Cerebellar cortex (tissue), 1 donor: ENCODE measurements around the gene DUSP22.
"Not testable (repeated sequence)": the region's sequence is repeated elsewhere in the genome, so short reads cannot be mapped to it uniquely, and the experiment has no call there.

Experiments
- DNase-seq: peaks from one replicate; pipeline ENCODE4 v3.0.0-alpha.2; 2015; ENCODE audit warnings: low spot score

Gene DUSP22

DNA sequence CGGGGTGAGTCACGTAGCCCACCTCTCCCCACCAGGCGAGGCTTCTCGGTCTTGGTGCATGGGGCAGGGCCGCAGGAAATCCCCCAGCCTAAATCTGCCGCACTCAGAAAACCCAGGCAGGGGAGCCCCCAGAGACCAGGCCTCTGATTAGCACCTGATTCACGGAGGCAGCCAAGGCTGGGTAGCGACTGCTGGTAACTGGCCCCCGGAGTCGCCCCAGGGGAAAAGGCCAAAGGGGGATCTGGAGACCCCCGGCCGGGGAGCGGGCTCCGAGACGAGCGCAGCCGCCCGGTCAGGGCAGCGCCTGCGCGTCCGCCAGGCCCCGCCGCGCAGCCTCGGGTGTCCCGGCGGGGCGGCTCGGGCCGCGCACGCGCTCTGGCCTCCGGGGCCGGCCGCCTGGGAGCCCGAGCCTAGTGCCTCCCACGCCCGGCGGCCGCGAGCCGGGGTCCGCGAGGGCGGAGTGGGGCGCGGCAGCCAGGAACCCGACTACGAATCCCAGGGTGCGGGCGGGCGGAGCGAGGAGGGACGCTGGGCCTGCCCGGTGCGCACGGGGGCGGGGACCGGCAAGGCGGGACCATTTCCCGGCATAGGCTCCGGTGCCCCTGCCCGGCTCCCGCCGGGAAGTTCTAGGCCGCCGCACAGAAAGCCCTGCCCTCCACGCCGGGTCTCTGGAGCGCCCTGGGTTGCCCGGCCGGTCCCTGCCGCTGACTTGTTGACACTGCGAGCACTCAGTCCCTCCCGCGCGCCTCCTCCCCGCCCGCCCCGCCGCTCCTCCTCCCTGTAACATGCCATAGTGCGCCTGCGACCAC, at the start of gene DUSP22:
Gene DUSP22, plus strand, starts transcription at position 791 of the 809 bp plus-strand sequence. CDS start 53 bp downstream, outside the sequence.
- peak; percentile 71 for DNase-seq

- no peak for DNase-seq
Observed at GRCh38 chr6:246352-246751, 45.9 kb upstream of the DUSP22 start.

DNA sequence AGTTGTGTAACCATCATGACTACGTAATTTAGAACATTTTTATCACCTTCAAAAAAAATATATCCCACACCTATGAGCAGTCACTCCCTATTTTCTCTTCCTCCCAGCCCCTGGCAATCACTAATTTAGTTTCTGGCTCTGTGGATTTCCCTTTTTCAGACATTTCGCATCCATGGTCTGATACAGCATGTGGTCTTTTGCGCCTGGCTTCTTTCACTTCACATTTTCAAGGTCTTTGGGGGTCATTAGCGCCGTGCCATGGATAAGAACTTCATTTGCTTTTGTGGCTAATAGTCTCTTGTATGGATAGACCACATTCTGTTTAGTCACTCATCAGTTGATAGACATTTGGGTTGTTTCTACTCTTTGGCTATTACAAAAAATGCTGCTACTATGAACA, 44.9 kb upstream of the DUSP22 start:
- DNase-seq = no peak

DNA sequence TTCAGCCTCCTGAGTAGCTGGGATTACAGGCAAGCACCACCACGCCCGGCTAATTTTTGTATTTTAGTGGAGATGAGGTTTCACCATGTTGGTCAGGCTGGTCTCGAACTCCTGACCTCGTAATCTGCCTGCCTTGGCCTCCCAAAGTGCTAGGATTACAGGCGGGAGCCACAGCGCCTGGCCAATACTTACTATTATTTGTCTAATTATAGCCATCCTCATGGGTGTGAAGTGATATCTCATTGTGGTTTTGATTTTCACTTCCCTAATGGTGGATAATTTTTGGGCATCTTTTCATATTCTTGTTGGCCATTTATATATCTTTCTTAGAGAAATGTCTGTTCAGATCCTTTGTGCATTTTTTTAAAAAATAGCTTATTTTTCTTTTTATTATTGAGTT, 44.2 kb upstream of the DUSP22 start:
- DNase-seq = not testable (repeated sequence)

GRCh38 chr6:250676-251075, 41.6 kb upstream of the DUSP22 start:
- DNase-seq = no peak

DNA sequence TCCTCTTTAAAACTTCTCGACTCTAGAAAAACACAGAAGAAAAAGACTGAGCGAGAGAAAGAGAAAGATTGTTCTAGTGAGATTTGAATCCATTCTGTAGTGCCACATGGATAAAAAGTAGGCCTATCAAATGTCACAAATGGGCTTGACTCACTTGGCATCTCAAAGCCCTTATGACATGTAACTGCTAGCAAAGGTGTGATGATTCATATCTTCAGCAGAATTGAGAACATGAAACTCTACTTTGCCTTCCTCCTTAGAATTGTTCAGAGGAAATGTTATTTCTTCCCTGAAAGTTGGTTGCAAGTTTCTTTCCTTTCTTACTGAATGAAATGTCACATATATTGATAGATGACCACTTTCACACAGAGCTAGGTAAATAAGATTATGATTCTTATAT, 40.4 kb upstream of the DUSP22 start:
- DNase-seq = no peak

- no peak for DNase-seq
Observed at GRCh38 chr6:252775-253535, 39.3 kb upstream of the DUSP22 start.

- no peak for DNase-seq
Observed at GRCh38 chr6:254016-254415, 38.3 kb upstream of the DUSP22 start.

GRCh38 chr6:255041-255750, 37.1 kb upstream of the DUSP22 start:
- no peak for DNase-seq

DNA sequence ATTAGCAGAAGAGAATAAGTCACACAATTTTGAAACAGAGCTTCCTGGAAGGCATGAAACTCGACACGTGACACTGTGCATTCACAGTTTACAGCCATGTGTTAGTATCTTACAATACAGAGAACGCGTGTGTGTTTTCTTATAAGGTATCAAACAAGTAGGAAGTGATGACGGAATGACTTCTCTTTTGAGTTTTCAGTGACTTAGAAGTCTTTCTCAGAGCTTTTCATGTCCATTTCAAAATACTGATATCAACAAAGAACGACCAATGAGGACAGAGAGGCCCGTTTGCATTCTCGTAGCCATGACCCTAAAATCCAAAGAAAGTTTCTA, 36.6 kb upstream of the DUSP22 start:
- DNase-seq = no peak

- no peak for DNase-seq
Observed at GRCh38 chr6:256169-256568, 36.1 kb upstream of the DUSP22 start.

DNA sequence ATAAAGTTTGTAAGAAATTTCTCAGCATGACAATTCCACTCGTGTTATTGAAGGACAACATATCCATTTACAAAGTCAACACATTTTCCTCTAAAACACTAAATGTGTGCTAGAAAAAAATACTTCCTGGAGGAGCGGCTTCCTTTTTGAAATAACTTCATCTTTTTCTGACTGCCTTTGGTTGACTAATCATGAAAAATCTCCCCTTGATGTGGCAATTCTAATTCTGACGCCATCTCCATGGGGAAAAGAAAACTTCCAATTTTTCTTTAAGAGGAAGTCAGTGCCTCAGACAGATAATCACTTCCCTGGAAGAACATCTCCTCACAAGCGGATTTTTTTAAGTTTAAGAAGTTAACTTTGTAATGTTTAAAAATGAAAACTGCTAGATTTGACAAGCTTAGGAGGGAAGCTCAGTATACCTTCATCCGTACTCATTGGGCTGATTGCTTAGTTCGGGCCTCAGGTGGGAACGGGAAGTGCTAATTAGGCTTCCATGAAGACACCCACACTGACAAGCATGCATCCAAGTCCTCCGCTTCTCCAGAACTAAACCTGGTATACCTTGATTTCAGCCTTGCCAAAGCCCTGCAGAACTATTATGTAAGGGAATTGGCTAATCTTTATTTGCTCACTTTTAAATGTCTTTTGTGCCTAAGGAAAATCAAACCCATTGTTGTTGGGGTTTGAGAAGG, 35.1 kb upstream of the DUSP22 start:
- no peak for DNase-seq

- DNase-seq = no peak
Observed at GRCh38 chr6:257774-258173, 34.5 kb upstream of the DUSP22 start.

GRCh38 chr6:259316-259715, 33.0 kb upstream of the DUSP22 start:
- no peak for DNase-seq

DNA sequence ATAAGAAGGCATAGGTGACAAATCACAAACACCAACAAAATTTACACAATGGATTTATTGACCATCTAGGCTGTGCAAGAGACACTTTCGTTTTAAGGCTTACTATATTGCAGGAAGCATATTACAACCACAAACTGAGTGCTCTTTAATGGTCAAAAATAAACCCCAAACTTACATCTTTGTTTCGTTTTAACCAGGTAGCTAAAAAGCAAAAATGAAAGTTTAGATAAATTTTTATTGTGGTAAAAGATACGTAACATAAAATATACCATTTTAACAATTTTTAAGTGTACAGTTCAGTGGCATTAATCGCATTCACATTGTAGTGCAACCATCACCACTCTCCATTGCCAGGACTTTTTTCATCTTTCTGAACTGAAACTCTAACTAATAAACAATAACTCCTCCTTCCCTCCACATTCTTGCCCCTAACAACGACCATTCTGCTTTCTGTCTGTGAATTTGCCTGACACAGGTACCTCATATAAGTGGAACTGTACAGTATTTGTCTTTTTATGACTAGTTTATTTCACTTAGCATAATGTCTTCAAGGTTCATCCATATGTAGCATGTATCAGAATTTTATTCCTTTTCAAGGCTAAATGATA, 32.3 kb upstream of the DUSP22 start:
- no peak for DNase-seq

DNA sequence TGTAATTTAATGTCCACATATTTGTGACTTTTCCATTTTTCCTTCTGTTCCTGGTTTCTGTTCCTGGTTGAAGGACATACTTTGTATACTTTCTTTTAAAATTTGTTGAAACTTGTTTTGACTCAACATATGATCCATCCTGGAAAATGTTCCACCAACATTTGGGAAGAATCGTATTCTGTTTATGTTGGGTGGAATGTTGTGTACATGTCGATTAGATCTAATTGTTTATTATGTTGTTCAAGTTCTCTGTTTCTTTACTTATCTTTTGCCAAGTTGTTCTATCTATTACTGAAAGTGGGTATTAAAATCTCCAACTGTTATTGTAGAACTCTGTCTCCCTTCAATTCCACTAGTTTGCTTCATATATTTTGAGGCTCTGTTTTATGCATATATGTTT, 27.7 kb upstream of the DUSP22 start:
- DNase-seq = no peak

- DNase-seq = no peak
Observed at GRCh38 chr6:268394-268935, 23.8 kb upstream of the DUSP22 start.

GRCh38 chr6:273551-274058, 18.7 kb upstream of the DUSP22 start:
- DNase-seq = no peak

DNA sequence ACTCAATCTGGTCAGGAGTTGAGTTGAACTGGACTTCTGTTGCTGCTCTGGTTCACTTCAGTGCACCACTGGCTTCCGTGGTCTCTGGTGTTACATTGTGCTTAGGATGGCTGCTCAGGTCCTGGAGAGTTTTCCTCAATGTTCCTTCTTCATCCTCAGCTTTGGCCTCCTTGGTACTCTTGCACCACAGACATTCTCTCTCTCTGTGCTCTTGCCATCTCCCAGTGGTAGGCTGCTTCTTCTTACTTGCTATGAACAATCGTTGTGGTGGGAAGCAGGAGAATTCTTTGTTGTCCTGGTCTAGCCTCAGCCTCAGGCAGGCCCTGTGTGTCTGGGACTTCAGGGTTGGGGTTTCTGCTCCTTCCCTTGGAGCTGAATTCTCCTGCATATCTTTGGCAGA, 14.5 kb upstream of the DUSP22 start:
- no peak for DNase-seq

DNA sequence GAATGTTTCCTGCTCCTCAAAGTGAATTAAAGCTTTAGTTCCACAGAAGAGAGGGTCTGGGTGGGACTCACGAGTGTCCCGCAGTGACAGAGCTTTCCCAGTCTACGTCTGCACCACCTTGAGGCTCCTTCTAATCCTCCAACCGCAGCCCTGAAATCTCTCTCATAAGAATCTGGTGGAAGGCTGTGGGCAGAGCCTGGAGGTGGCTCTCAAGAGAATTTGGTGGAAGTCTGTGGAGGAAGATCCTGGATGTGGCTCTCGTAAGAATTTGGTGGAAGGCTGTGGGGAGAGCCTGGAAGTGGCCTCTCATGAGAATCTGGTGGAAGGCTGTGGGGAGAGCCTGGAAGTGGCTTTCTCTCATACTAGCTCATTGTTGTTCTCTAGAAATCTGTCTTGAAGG, 13.8 kb upstream of the DUSP22 start:
- no peak for DNase-seq

GRCh38 chr6:279341-280029, 12.8 kb upstream of the DUSP22 start:
- no peak for DNase-seq
